ENCODE measurements around the gene DCDC2. TPM values are rescaled to one million over a fixed set of nuclear protein-coding genes. Genes with fewer than 3 reads are reported as not detected.

Gene DCDC2
- total RNA-seq, 1 experiment from 2014 or later = 1.8 TPM

DNA sequence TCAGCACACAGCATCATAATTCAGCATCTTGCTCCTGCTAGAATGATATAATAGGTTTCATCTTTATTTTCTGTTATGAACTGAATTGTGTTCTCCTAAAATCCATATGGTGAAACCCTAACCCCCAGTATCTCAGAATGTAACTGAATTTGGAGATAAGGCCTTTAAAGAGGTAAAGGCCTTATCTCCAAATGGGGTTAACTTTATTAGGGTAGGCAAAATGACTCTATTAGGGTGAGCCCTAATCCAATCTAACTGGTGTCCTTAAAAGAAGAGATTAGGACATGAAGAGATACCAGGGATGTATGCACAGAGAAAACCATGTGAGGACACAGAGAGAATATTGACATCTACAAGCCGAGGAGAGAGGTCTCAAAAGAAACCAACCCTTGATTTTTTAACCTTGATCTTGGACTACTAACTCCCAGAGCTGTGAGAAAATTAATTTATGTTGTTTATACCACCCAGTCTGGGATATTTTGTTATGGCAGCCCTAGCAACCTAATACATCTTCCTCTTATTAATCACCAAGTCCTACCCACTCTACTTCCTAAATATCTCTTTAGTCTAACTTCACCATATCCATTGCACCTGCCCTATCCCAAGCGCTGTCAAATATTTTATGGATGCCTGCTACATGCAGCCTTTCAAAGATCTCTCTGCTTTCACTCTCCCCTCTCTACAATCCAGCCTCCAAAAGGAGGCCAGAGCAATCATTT, 36.4 kb upstream of the DCDC2 start (continued):
- TF ChIP-seq, protein P1, sequence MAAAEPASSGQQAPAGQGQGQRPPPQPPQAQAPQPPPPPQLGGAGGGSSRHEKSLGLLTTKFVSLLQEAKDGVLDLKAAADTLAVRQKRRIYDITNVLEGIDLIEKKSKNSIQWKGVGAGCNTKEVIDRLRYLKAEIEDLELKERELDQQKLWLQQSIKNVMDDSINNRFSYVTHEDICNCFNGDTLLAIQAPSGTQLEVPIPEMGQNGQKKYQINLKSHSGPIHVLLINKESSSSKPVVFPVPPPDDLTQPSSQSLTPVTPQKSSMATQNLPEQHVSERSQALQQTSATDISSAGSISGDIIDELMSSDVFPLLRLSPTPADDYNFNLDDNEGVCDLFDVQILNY (CRISPR knock-in tag; IDR thresholded peaks at IDR 0.05) = no peak

DNA sequence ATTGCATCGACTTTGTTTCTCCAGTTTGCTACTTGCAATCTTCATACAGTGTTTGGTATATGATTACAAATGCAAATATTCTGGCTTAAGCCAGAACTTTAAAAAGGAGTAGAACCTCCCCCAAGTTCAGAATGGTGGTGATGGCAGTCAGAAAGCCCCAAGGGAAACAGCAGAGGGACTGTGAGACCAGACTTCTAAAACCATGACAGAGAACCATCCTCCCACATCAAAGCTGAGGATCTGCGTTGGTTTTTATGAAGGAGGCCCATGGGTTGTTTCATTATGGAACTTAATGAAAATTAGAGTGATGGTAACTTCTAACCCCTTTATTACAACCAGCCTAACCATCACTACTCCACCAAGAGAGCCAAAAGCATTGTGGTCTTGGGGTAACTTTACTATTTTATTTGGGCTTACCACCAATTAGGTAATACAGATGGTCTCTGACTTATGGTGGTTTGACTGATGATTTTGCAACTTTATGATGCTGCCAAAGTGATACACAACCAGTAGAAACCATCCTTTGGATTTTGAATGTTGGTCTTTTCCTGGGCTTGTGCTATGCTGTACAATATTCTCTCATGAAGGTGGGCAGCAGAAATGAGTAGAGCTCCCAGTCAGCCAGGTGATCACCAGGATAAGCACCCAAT, 34.0 kb upstream of the DCDC2 start:
- ChIA-PET POLR2A (no interaction called here), CTCF (interaction anchor here (0.6 kb wide), 1 partner anchor 57 kb away, joined by 3 read pairs; no protein-coding TSS in a partner anchor)
- no peak overlapping the region for H3K4me3 Mint-ChIP-seq
- ATAC-seq = no peak
- no peaks in the 10 kb centered on the region; the same call in 1 of the 2 replicates for H3K27me3 Mint-ChIP-seq (ENCODE audit: low read depth)
- H3K4me1 Mint-ChIP-seq = no peaks in the 10 kb centered on the region
- no peak overlapping the region for H3K27ac Mint-ChIP-seq
- peaks cover 17% of the 10 kb centered on the region for H3K36me3 Mint-ChIP-seq
- peaks cover 22% of the 10 kb centered on the region for H3K9me3 Mint-ChIP-seq
- no peak for TF ChIP-seq TP53 (CRISPR knock-in tag; IDR thresholded peaks at IDR 0.05)
- TF ChIP-seq ESRRA (CRISPR knock-in tag; IDR thresholded peaks at IDR 0.05; ENCODE audit: borderline replicate concordance) = no peak
- DNase-seq (ENCODE audit: low spot score) = no peak

DNA sequence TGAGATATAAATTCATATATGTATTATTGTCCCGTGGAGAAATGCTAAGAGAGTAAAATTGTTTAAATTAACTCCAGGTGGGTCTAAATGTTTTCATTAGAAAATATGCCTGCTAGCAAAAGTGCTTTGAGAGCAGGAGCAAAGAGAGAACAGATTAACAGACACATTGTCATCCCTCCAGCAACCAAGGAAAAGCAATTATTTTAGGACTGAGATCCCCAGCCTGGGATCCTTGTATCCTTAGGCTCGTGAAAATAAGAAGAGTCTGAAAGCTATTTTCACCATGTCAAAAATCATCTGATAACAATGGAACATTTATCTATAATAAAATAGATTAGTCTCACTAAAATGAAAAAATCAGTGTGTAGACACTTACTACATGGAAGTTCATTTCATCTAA, 33.3 kb upstream of the DCDC2 start:
- TF ChIP-seq SOX15 (CRISPR knock-in tag; IDR thresholded peaks at IDR 0.05) (no peak), ZNF121 (CRISPR knock-in tag; IDR thresholded peaks at IDR 0.05) (no peak), JAZF1 (CRISPR knock-in tag; IDR thresholded peaks at IDR 0.05) (no peak), NFYB (CRISPR knock-in tag; conservative IDR thresholded peaks at IDR 0.05; ENCODE audit: low read depth) (no peak), NFE2L1 (CRISPR knock-in tag; IDR thresholded peaks at IDR 0.05) (no peak), IRF2 (CRISPR knock-in tag; IDR thresholded peaks at IDR 0.05; ENCODE audit: borderline replicate concordance, low read depth) (no peak), NR1H2 (CRISPR knock-in tag; IDR thresholded peaks at IDR 0.05) (no peak), ZBTB21 (CRISPR knock-in tag; IDR thresholded peaks at IDR 0.05; ENCODE audit: borderline replicate concordance) (no peak)
- TF ChIP-seq, protein P2, sequence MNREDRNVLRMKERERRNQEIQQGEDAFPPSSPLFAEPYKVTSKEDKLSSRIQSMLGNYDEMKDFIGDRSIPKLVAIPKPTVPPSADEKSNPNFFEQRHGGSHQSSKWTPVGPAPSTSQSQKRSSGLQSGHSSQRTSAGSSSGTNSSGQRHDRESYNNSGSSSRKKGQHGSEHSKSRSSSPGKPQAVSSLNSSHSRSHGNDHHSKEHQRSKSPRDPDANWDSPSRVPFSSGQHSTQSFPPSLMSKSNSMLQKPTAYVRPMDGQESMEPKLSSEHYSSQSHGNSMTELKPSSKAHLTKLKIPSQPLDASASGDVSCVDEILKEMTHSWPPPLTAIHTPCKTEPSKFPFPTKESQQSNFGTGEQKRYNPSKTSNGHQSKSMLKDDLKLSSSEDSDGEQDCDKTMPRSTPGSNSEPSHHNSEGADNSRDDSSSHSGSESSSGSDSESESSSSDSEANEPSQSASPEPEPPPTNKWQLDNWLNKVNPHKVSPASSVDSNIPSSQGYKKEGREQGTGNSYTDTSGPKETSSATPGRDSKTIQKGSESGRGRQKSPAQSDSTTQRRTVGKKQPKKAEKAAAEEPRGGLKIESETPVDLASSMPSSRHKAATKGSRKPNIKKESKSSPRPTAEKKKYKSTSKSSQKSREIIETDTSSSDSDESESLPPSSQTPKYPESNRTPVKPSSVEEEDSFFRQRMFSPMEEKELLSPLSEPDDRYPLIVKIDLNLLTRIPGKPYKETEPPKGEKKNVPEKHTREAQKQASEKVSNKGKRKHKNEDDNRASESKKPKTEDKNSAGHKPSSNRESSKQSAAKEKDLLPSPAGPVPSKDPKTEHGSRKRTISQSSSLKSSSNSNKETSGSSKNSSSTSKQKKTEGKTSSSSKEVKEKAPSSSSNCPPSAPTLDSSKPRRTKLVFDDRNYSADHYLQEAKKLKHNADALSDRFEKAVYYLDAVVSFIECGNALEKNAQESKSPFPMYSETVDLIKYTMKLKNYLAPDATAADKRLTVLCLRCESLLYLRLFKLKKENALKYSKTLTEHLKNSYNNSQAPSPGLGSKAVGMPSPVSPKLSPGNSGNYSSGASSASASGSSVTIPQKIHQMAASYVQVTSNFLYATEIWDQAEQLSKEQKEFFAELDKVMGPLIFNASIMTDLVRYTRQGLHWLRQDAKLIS (CRISPR knock-in tag; IDR thresholded peaks at IDR 0.05; ENCODE audit: borderline replicate concordance) = no peak
- TF ChIP-seq, protein P3, sequence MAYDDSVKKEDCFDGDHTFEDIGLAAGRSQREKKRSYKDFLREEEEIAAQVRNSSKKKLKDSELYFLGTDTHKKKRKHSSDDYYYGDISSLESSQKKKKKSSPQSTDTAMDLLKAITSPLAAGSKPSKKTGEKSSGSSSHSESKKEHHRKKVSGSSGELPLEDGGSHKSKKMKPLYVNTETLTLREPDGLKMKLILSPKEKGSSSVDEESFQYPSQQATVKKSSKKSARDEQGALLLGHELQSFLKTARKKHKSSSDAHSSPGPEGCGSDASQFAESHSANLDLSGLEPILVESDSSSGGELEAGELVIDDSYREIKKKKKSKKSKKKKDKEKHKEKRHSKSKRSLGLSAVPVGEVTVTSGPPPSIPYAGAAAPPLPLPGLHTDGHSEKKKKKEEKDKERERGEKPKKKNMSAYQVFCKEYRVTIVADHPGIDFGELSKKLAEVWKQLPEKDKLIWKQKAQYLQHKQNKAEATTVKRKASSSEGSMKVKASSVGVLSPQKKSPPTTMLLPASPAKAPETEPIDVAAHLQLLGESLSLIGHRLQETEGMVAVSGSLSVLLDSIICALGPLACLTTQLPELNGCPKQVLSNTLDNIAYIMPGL (CRISPR knock-in tag; IDR thresholded peaks at IDR 0.05) = no peak
- H3K36me3 Mint-ChIP-seq = peaks cover 10% of the 10 kb centered on the region
- ChIA-PET POLR2A (no interaction called here), CTCF (interaction anchor here (0.6 kb wide), 1 partner anchor 56 kb away, joined by 3 read pairs; no protein-coding TSS in a partner anchor)
- H3K4me1 Mint-ChIP-seq = no peaks in the 10 kb centered on the region
- no peak overlapping the region for H3K27ac Mint-ChIP-seq
- H3K4me3 Mint-ChIP-seq = no peak overlapping the region
- ATAC-seq = no peak
- H3K27me3 Mint-ChIP-seq (ENCODE audit: low read depth) = no peaks in the 10 kb centered on the region; the same call in 1 of the 2 replicates
- DNase-seq (ENCODE audit: low spot score) = no peak
- H3K9me3 Mint-ChIP-seq = peaks cover 15% of the 10 kb centered on the region
